CD4-positive, alpha-beta T cell (primary cell): Measurements from ENCODE around the gene CDC14B. TPM values are rescaled to one million over a fixed set of nuclear protein-coding genes. Genes with fewer than 3 reads are reported as not detected.
"Not testable (repeated sequence)": the region's sequence is repeated elsewhere in the genome, so short reads cannot be mapped to it uniquely, and the experiment has no call there.

Experiments
- ATAC-seq: fragments of 200-7000 bp; cut with Tn5 transposase; one replicate; pipeline ENCODE4 v1.10.0; 2022; ENCODE audit warnings: mild to moderate bottlenecking; ENCODE audit not compliant: poor library complexity
- CTCF ChIA-PET: fragments of 350-600 bp; sonication (Branson Sonifier 250); formaldehyde crosslinking; loops from one replicate; lab custom pipeline; 2021; ENCODE audit warnings: antibody characterized with exemption, inconsistent platforms; lab: Charles Lee
- POLR2A ChIA-PET: fragments of 350-600 bp; sonication (Branson Sonifier 250); formaldehyde crosslinking; loops from one replicate; lab custom pipeline; 2021; ENCODE audit warnings: antibody characterized with exemption, inconsistent platforms; lab: Charles Lee
- DNase-seq, 14 experiments: peaks; one replicate each; pipeline ENCODE4 v3.0.0-alpha.2; 2013 to 2020; ENCODE audit warnings: mixed read lengths in 2 of 14
- H3K27ac ChIP-seq, 2 donors: one replicate each; pipeline versions ENCODE4 v1.5.1 to v1.7.0; 2013; ENCODE audit warnings: low read length in 2 of 2, low read depth in 1 of 2, mild to moderate bottlenecking in 1 of 2
- H3K27me3 ChIP-seq, 2 experiments: 1 replicate in 1 of 2; 2 replicates in 1 of 2; pipeline versions ENCODE4 v1.6.1 to v1.7.0; 2013; ENCODE audit warnings: low read length in 2 of 2, control low read depth in 1 of 2, mild to moderate bottlenecking in 1 of 2, moderate library complexity in 1 of 2; ENCODE audit not compliant: insufficient read depth in 2 of 2, control insufficient read depth in 1 of 2
- H3K36me3 ChIP-seq: one replicate; pipeline ENCODE4 v1.6.1; 2013; ENCODE audit warnings: low read length, control low read depth; ENCODE audit not compliant: insufficient read depth
- H3K4me1 ChIP-seq: one replicate; pipeline ENCODE4 v1.6.1; 2013; ENCODE audit warnings: low read length, control low read depth; ENCODE audit not compliant: insufficient read depth
- H3K4me3 ChIP-seq: one replicate; pipeline ENCODE4 v1.5.1; 2013; ENCODE audit warnings: mild to moderate bottlenecking, low read length, moderate library complexity
- H3K9me3 ChIP-seq, 2 experiments: 1 replicate in 1 of 2; 2 replicates in 1 of 2; pipeline versions ENCODE4 v1.6.1 to v1.7.0; 2013; ENCODE audit warnings: low read length in 2 of 2, mild to moderate bottlenecking in 2 of 2, control low read depth in 1 of 2, moderate library complexity in 1 of 2; ENCODE audit not compliant: control insufficient read depth in 1 of 2, insufficient read depth in 1 of 2
- H3K27ac Mint-ChIP-seq: one replicate; pipeline ENCODE4 v1.8.0; 2020; ENCODE audit warnings: mixed read lengths
- H3K27me3 Mint-ChIP-seq: one replicate; pipeline ENCODE4 v1.8.0; 2021; ENCODE audit warnings: mixed read lengths
- H3K36me3 Mint-ChIP-seq: one replicate; pipeline ENCODE4 v1.8.0; 2021; ENCODE audit warnings: low read depth, mixed read lengths
- H3K4me1 Mint-ChIP-seq: one replicate; pipeline ENCODE4 v1.8.0; 2021; ENCODE audit warnings: low read depth, mixed read lengths
- H3K4me3 Mint-ChIP-seq: one replicate; pipeline ENCODE4 v1.8.0; 2020; ENCODE audit warnings: mild to moderate bottlenecking, mixed read lengths
- H3K9me3 Mint-ChIP-seq: one replicate; pipeline ENCODE4 v1.8.0; 2020; ENCODE audit warnings: mixed read lengths
- CTCF ChIP-seq: fragments of 200-600 bp; IDR thresholded peaks from one replicate; pipeline ENCODE4 v1.8.0; 2022; ENCODE audit warnings: antibody characterized with exemption, mild to moderate bottlenecking
- intact Hi-C, 2 experiments: fragments of 100-400 bp; cut with DNase I in 1 of 2; cut with micrococcal nuclease in 1 of 2; formaldehyde crosslinking; loops; one replicate each; pipeline versions ENCODE4 v1.15.1 to v1.9.0; 2023 to 2025; cut with DNase I, micrococcal nuclease
- total RNA-seq, 174 experiments: library from RNA in 2 of 174; stranded (reverse) in 2 of 174; gene quantifications; one replicate each; pipeline ENCODE4 v1.2.3 and lab custom pipeline; 2021 to 2026

CDC14B gene
- total RNA-seq, 2 experiments from 2014 or later = 3.5 TPM

DNA sequence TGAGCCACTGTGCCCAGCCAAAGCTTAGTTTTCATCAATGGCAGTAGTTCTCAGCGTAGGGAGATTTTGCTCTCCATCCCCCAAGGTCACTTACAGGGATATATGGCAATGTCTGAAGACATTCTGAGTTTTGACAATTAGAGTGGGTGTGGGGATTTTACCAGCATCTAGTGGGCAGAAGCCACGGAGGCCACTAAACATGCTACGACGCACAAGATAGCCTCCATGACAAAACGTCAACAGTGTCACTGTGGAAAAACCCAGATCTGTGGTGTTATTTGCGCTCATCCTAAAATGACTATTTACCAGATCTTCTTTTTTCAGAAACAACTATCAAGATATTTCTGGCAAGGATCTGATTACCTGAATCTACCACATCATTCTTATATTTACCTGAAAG, 68.2 kb downstream of the CDC14B start:
- ChIA-PET POLR2A (no interaction called here), CTCF (no interaction called here)
- Histone ChIP-seq H3K27ac (no peak overlapping the region), H3K4me3 (no peak overlapping the region), H3K36me3 (peaks cover 5% of the 10 kb centered on the region), H3K4me1 (no peaks in the 10 kb centered on the region), H3K9me3 (no peaks in the 10 kb centered on the region), H3K27me3 (no peaks in the 10 kb centered on the region)
- no peak for TF ChIP-seq CTCF
- no peaks in the 10 kb centered on the region for H3K27me3 Mint-ChIP-seq
- H3K4me1 Mint-ChIP-seq = no peaks in the 10 kb centered on the region
- DNase-seq = no peak
- no peak overlapping the region for H3K27ac Mint-ChIP-seq
- H3K4me3 Mint-ChIP-seq = no peak overlapping the region
- intact Hi-C loops = no loop called here
- H3K9me3 Mint-ChIP-seq = no peaks in the 10 kb centered on the region
- ATAC-seq = no peak
- peaks cover 7% of the 10 kb centered on the region for H3K36me3 Mint-ChIP-seq

DNA sequence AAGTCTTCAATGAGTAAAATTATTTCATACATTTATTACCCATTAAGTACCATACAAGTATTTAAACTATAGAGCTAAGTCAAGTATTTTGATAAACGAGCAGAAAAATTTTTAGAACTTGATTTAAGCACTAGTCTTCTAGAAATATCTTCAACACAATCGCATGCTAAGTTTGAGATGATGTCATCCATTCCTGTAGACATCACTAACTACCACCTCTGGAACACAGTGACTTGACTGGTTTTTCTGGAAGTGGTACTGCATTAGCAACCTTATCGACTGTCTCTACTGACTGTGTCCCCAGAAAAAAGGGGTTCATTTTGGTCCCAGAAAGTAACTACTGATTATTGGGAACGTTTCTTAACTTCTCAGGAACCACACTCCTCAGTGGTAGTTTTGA, 69.0 kb downstream of the CDC14B start:
- Mint-ChIP-seq H3K27me3 (no peaks in the 10 kb centered on the region), H3K4me1 (no peaks in the 10 kb centered on the region)

GRCh38 chr9:96543131-96543530, 76.5 kb downstream of the CDC14B start:
- H3K9me3 Mint-ChIP-seq, H3K27me3 ChIP-seq, H3K4me3 ChIP-seq, intact Hi-C loops, H3K27me3 Mint-ChIP-seq, POLR2A ChIA-PET, H3K4me3 Mint-ChIP-seq, H3K27ac Mint-ChIP-seq, H3K36me3 ChIP-seq, CTCF ChIA-PET, DNase-seq, H3K9me3 ChIP-seq, H3K4me1 Mint-ChIP-seq, H3K27ac ChIP-seq, ATAC-seq, H3K4me1 ChIP-seq: not testable (repeated sequence)
- peaks cover 27% of the 10 kb centered on the region for H3K36me3 Mint-ChIP-seq

More for the DNA sequence above, 69.0 kb downstream of the CDC14B start:
- Histone ChIP-seq H3K4me3 (no peak overlapping the region), H3K36me3 (peaks cover 5% of the 10 kb centered on the region), H3K27me3 (no peaks in the 10 kb centered on the region), H3K27ac (no peak overlapping the region), H3K9me3 (no peaks in the 10 kb centered on the region), H3K4me1 (no peaks in the 10 kb centered on the region)
- CTCF ChIA-PET = no interaction called here
- H3K9me3 Mint-ChIP-seq = no peaks in the 10 kb centered on the region
- no peak overlapping the region for H3K4me3 Mint-ChIP-seq
- no peak for DNase-seq
- intact Hi-C loops = no loop called here
- H3K27ac Mint-ChIP-seq = no peak overlapping the region
- peaks cover 13% of the 10 kb centered on the region for H3K36me3 Mint-ChIP-seq
- ATAC-seq = no peak
- POLR2A ChIA-PET = no interaction called here
- TF ChIP-seq CTCF = no peak

DNA sequence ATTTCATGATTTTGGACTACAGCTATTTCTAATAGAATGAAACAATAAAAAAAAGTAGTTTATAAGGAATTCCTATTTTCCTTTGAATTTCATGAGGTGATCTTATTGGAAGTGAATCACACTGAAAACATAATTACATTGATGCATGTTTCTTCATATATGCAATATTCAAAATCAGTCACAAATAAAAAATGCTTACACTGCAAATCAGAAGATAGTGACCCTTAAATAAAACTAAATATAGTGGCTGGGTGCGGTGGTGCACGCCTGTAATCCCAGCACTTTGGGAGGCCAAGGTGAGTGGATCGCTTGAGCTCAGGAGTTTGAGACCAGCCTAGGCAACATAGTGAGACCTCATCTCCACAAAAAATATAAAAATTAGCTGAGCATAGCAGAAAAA, 79.5 kb downstream of the CDC14B start:
- H3K36me3 ChIP-seq = peaks cover 4% of the 10 kb centered on the region
- POLR2A ChIA-PET = no interaction called here
- Mint-ChIP-seq H3K9me3 (no peaks in the 10 kb centered on the region), H3K27ac (no peak overlapping the region), H3K36me3 (peaks cover 28% of the 10 kb centered on the region), H3K4me1 (no peaks in the 10 kb centered on the region), H3K27me3 (no peaks in the 10 kb centered on the region), H3K4me3 (no peak overlapping the region)
- H3K4me3 ChIP-seq = no peak overlapping the region
- H3K27me3 ChIP-seq = no peaks in the 10 kb centered on the region
- DNase-seq (no peak), ATAC-seq (no peak)
- intact Hi-C loops = no loop called here
- TF ChIP-seq CTCF = no peak
- no peak overlapping the region for H3K27ac ChIP-seq
- H3K9me3 ChIP-seq = no peaks in the 10 kb centered on the region
- CTCF ChIA-PET = no interaction called here
- no peaks in the 10 kb centered on the region for H3K4me1 ChIP-seq
